ENCODE measurements around the gene ZNRF3. TPM values are rescaled to one million over a fixed set of nuclear protein-coding genes. Genes with fewer than 3 reads are reported as not detected.
A peak's percentile ranks its signal among the peaks of the same experiment; 100 is the strongest.
"Not testable (repeated sequence)": the region's sequence is repeated elsewhere in the genome, so short reads cannot be mapped to it uniquely, and the experiment has no call there.

The ZNRF3 gene
- polyA plus RNA-seq, 1 experiment: 1.1 TPM

- Histone ChIP-seq H3K36me3 (ENCODE audit: control insufficient read depth, insufficient read depth, low read length) (no peaks in the 10 kb centered on the region), H3K27me3 (ENCODE audit: control insufficient read depth, insufficient read depth, low read length) (no peaks in the 10 kb centered on the region), H3K4me3 (ENCODE audit: low read depth, low read length) (no peak overlapping the region)
- ChIA-PET CTCF (interaction anchor here (0.7 to 0.9 kb wide), 2 partner anchors 243 to 245 kb away, joined by 3 read pairs; no protein-coding TSS in a partner anchor), POLR2A (no interaction called here)
- TF ChIP-seq CTCF (IDR thresholded peaks at IDR 0.05; ENCODE audit: insufficient read depth, low read depth, low read length): no peak
- DNase-seq (ENCODE audit: low read depth): no peak
Observed at GRCh38 chr22:28843633-28844032, 39.7 kb upstream of the ZNRF3 start.

- H3K36me3 ChIP-seq (ENCODE audit: control insufficient read depth, insufficient read depth, low read length); DNase-seq (ENCODE audit: low read depth); POLR2A ChIA-PET; H3K4me3 ChIP-seq (ENCODE audit: low read depth, low read length); H3K27me3 ChIP-seq (ENCODE audit: control insufficient read depth, insufficient read depth, low read length): not testable (repeated sequence)
- CTCF ChIA-PET: interaction anchor here (0.7 to 0.9 kb wide), 2 partner anchors 244 kb away, joined by 3 read pairs; no protein-coding TSS in a partner anchor
Observed at GRCh38 chr22:28844277-28844676, 39.1 kb upstream of the ZNRF3 start.

GRCh38 chr22:28846994-28847393 is 36.4 kb upstream of the ZNRF3 start:
- DNase-seq (ENCODE audit: low read depth): no peak
- H3K36me3 ChIP-seq (ENCODE audit: control insufficient read depth, insufficient read depth, low read length): no peaks in the 10 kb centered on the region
- POLR2A ChIA-PET: no interaction called here
- CTCF ChIA-PET: interaction anchor here (0.6 to 1.2 kb wide), 2 partner anchors 10 to 730 kb away, joined by 3 read pairs; no protein-coding TSS in a partner anchor
- H3K4me3 ChIP-seq (ENCODE audit: low read depth, low read length): no peak overlapping the region
- no peak for TF ChIP-seq CTCF (IDR thresholded peaks at IDR 0.05; ENCODE audit: insufficient read depth, low read depth, low read length)
- no peaks in the 10 kb centered on the region for H3K27me3 ChIP-seq (ENCODE audit: control insufficient read depth, insufficient read depth, low read length)

GRCh38 chr22:28855355-28856094 is 27.8 kb upstream of the ZNRF3 start:
- Histone ChIP-seq H3K36me3 (ENCODE audit: control insufficient read depth, insufficient read depth, low read length) (no peaks in the 10 kb centered on the region), H3K27me3 (ENCODE audit: control insufficient read depth, insufficient read depth, low read length) (peaks cover 2% of the 10 kb centered on the region; the same call in 1 of the 2 replicates), H3K4me3 (ENCODE audit: low read depth, low read length) (no peak overlapping the region)
- DNase-seq (ENCODE audit: low read depth): peak; percentile 22
- ChIA-PET CTCF (interaction anchor here (0.5 to 3.8 kb wide), 37 partner anchors 10 to 833 kb away, joined by 3 to 86 read pairs (median 3); no protein-coding TSS in a partner anchor), POLR2A (interaction anchor here (0.6 kb wide), 1 partner anchor 219 kb away, joined by 3 read pairs; no protein-coding TSS in a partner anchor)
- TF ChIP-seq CTCF (IDR thresholded peaks at IDR 0.05; ENCODE audit: insufficient read depth, low read depth, low read length): peak; percentile 84

- CTCF ChIA-PET: interaction anchor here (0.6 to 3.8 kb wide), 31 partner anchors 9 to 774 kb away, joined by 3 to 86 read pairs (median 3); no protein-coding TSS in a partner anchor
- Histone ChIP-seq H3K4me3 (ENCODE audit: low read depth, low read length) (no peak overlapping the region), H3K27me3 (ENCODE audit: control insufficient read depth, insufficient read depth, low read length) (peaks cover 2% of the 10 kb centered on the region; the same call in 1 of the 2 replicates), H3K36me3 (ENCODE audit: control insufficient read depth, insufficient read depth, low read length) (no peaks in the 10 kb centered on the region)
- POLR2A ChIA-PET: no interaction called here
- no peak for TF ChIP-seq CTCF (IDR thresholded peaks at IDR 0.05; ENCODE audit: insufficient read depth, low read depth, low read length)
- DNase-seq (ENCODE audit: low read depth): no peak
Observed at GRCh38 chr22:28856095-28856455, 27.3 kb upstream of the ZNRF3 start.

Measured in BJ (cell line).